ENCODE measurements around the gene OR2Y1.

The OR2Y1 gene, protein sequence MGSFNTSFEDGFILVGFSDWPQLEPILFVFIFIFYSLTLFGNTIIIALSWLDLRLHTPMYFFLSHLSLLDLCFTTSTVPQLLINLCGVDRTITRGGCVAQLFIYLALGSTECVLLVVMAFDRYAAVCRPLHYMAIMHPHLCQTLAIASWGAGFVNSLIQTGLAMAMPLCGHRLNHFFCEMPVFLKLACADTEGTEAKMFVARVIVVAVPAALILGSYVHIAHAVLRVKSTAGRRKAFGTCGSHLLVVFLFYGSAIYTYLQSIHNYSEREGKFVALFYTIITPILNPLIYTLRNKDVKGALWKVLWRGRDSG

DNA sequence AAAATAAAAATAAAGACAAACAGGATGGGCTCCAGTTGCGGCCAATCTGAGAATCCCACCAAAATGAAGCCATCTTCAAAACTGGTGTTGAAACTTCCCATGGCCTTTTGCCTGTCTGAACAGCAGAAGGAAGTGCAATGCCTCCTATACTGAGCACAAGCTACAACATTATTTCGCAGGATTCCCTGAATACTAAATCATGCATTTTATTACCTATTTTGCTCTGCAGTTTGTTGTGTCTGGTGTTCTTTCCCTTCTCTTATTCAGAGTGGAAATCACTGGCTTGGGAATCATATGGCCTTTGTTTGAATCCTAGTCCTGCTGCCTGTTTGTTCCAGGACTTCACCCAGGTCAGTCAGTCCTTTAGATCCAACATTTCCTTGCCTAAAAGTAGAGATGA is at the start of gene OR2Y1:
Gene OR2Y1 (minus strand): TSS at position 101 of the 400 bp plus-strand sequence. CDS start 0 bp downstream, at position 101.
- TF ChIP-seq CREB1 (IDR thresholded peaks at IDR 0.05; ENCODE audit: low read depth) (no peak), FOXM1 (IDR thresholded peaks at IDR 0.05; ENCODE audit: borderline replicate concordance, low read depth) (no peak), TCF12 (IDR thresholded peaks at IDR 0.05; ENCODE audit: low read depth) (no peak), TEAD4 (IDR thresholded peaks at IDR 0.05) (no peak), REST (IDR thresholded peaks at IDR 0.05; ENCODE audit: low read depth) (no peak), CEBPB (IDR thresholded peaks at IDR 0.05) (no peak), TAF1 (IDR thresholded peaks at IDR 0.05; ENCODE audit: low read depth) (no peak), EP300 (IDR thresholded peaks at IDR 0.05; ENCODE audit: borderline replicate concordance) (no peak), RAD21 (IDR thresholded peaks at IDR 0.05; ENCODE audit: low read depth) (no peak), YY1 (IDR thresholded peaks at IDR 0.05; ENCODE audit: low read depth) (no peak), NFIC (IDR thresholded peaks at IDR 0.05) (no peak), EGR1 (IDR thresholded peaks at IDR 0.05) (no peak)
- TF ChIP-seq, protein P1, sequence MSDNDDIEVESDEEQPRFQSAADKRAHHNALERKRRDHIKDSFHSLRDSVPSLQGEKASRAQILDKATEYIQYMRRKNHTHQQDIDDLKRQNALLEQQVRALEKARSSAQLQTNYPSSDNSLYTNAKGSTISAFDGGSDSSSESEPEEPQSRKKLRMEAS (IDR thresholded peaks at IDR 0.05) = no peak

GRCh38 chr5:180787711-180788431 is 48.0 kb upstream of the OR2Y1 start:
- TF ChIP-seq FOXM1 (IDR thresholded peaks at IDR 0.05; ENCODE audit: borderline replicate concordance, low read depth) (no peak), YY1 (IDR thresholded peaks at IDR 0.05; ENCODE audit: low read depth) (no peak), TCF12 (IDR thresholded peaks at IDR 0.05; ENCODE audit: low read depth) (peak; percentile 71; the same call in 1 of the 2 replicates), EGR1 (IDR thresholded peaks at IDR 0.05) (no peak), REST (IDR thresholded peaks at IDR 0.05; ENCODE audit: low read depth) (no peak), CEBPB (IDR thresholded peaks at IDR 0.05) (no peak), TEAD4 (IDR thresholded peaks at IDR 0.05) (peak; percentile 92), EP300 (IDR thresholded peaks at IDR 0.05; ENCODE audit: borderline replicate concordance) (peak; percentile 64; the same call in 1 of the 2 replicates)
- TF ChIP-seq, protein P1 (IDR thresholded peaks at IDR 0.05) = peak; percentile 87

DNA sequence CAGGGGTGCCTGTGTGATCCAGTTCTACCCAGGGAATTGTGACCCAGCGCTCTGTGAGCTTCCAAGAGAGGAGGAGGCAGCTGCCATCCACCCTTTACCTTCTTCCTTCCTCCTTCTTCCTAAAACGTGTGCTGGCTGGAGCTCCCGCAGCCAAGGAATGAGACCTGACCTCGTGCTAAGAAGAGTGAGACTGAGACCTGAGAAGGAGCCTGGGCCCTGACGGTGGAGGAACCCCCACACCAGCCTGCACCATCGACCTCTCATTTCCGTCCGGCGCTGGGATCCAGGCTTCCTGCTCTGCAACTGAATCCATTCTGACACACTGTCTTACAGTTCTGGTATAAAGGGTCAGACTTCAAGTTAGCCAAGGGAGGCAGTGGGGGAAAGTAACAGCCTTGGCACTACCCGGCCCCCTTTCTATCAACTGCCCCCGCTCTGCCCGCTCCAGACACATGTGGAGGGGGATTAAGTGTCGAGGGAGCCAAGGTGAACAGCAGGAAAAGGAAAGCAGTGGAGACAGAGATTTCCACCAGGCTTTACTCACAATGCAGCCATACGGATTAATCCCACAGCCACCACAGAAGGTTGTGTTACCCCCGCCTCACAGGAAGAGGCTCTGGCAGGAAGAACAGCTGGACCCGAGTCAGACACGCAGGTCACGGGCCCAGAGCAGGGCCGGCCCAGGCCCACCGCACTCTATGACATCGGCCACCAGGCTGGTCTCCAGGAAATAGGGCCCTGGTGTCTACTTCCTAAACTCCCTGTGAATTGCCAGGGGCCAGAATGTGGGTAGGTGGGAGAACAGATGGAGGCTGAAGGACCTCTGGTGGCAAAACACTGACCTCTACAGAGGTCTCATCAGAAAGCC is 46.9 kb upstream of the OR2Y1 start:
- TF ChIP-seq ZBTB7A (IDR thresholded peaks at IDR 0.05; ENCODE audit: low read depth) (0 out of 2 replicates have a peak, but pooled peaks have one; percentile 7), REST (IDR thresholded peaks at IDR 0.05; ENCODE audit: low read depth) (no peak), CREB1 (IDR thresholded peaks at IDR 0.05; ENCODE audit: low read depth) (no peak), RAD21 (IDR thresholded peaks at IDR 0.05; ENCODE audit: low read depth) (no peak)
- TF ChIP-seq, protein P1 (IDR thresholded peaks at IDR 0.05) = peak; percentile 46; the same call in 1 of the 2 replicates

GRCh38 chr5:180785794-180786221 is 46.0 kb upstream of the OR2Y1 start:
- TF ChIP-seq REST (IDR thresholded peaks at IDR 0.05; ENCODE audit: low read depth) (no peak), EGR1 (IDR thresholded peaks at IDR 0.05) (no peak), TCF12 (IDR thresholded peaks at IDR 0.05; ENCODE audit: low read depth) (peak; percentile 92), YY1 (IDR thresholded peaks at IDR 0.05; ENCODE audit: low read depth) (peak; percentile 72), RAD21 (IDR thresholded peaks at IDR 0.05; ENCODE audit: low read depth) (no peak), EP300 (IDR thresholded peaks at IDR 0.05; ENCODE audit: borderline replicate concordance) (peak; percentile 85), FOXM1 (IDR thresholded peaks at IDR 0.05; ENCODE audit: borderline replicate concordance, low read depth) (0 out of 2 replicates have a peak, but pooled peaks have one; percentile 23), ZBTB7A (IDR thresholded peaks at IDR 0.05; ENCODE audit: low read depth) (no peak), TEAD4 (IDR thresholded peaks at IDR 0.05) (peak; percentile 98), TAF1 (IDR thresholded peaks at IDR 0.05; ENCODE audit: low read depth) (no peak), CREB1 (IDR thresholded peaks at IDR 0.05; ENCODE audit: low read depth) (no peak), CEBPB (IDR thresholded peaks at IDR 0.05) (peak; percentile 3; the same call in 1 of the 2 replicates), NFIC (IDR thresholded peaks at IDR 0.05) (peak; percentile 82)
- TF ChIP-seq, protein P2, sequence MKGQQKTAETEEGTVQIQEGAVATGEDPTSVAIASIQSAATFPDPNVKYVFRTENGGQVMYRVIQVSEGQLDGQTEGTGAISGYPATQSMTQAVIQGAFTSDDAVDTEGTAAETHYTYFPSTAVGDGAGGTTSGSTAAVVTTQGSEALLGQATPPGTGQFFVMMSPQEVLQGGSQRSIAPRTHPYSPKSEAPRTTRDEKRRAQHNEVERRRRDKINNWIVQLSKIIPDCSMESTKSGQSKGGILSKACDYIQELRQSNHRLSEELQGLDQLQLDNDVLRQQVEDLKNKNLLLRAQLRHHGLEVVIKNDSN (IDR thresholded peaks at IDR 0.05) = no peak; the same call in 1 of the 2 replicates
- TF ChIP-seq, protein P1 (IDR thresholded peaks at IDR 0.05) = peak; percentile 75
